ENCODE measurements around the gene ABLIM3. TPM values are rescaled to one million over a fixed set of nuclear protein-coding genes. Genes with fewer than 3 reads are reported as not detected.

Gene ABLIM3
- total and polyA plus RNA-seq, 9 of the 15 experiments (the other 6 are each of a cell fraction or from before 2014, with no cell fraction given): 0.03 to 0.38 (median 0.11) TPM

DNA sequence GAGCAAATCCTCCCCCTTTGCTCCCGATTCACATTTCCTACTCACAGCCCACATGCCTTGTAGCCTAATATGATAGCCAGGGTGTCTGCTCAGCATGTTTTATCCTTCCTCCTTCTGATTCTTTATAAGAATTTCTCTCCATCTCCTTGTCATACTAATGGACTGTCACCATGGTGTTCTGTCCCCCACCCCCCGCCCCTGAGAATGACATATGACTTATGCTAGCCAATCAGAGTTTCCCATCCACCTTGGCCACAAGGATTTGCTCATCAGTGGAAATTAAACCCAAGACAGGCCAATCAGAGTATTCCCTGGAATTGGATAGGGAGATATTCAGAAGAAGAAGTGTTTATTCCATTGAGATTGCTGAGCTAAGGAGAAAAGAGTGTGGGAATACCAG lies 16.0 kb downstream of the ABLIM3 start (continued):
- TF ChIP-seq FOXO4 (CRISPR knock-in tag; IDR thresholded peaks at IDR 0.05): no peak
- no peak for TF ChIP-seq SRSF1 (IDR thresholded peaks at IDR 0.05; ENCODE audit: low read depth, low read length)
- TF ChIP-seq REST (IDR thresholded peaks at IDR 0.05; ENCODE audit: borderline replicate concordance): no peak
- TF ChIP-seq REST (CRISPR knock-in tag; IDR thresholded peaks at IDR 0.05; ENCODE audit: low read depth): no peak
- no peak for TF ChIP-seq ZNF57 (CRISPR knock-in tag; IDR thresholded peaks at IDR 0.05)
- no peak for TF ChIP-seq PCBP2 (IDR thresholded peaks at IDR 0.05; ENCODE audit: low read depth, low read length, poor library complexity, severe bottlenecking)
- TF ChIP-seq NR2F6 (CRISPR knock-in tag; IDR thresholded peaks at IDR 0.05): no peak

Data from K562 (cell line).